Mesenteric fat pad (tissue), 1 donor: Measurements from ENCODE around the gene HOXD11. TPM values are rescaled to one million over a fixed set of nuclear protein-coding genes. Genes with fewer than 3 reads are reported as not detected.

ENCODE experiments used
- DNase-seq: peaks from one replicate; pipeline ENCODE4 v3.0.0-alpha.2; 2020; ENCODE audit warnings: low spot score
- long read RNA-seq: library from polyadenylated mRNA; unstranded; transcript quantifications from one replicate; pipeline ENCODE4 v2.0.0, GENCODE V29; 2020
- total RNA-seq: library from RNA; stranded (reverse); fragmentation: NEBNext Ultra II Directional; extraction: Animal tissue kit (Norgen Biotek cat#: 25700); gene quantifications from one replicate; pipeline ENCODE4 v1.2.1, GENCODE V29; 2021
- donor health status: DM: yes; HTN: yes; CAD: no.

Gene HOXD11
- 1.2 TPM for total RNA-seq
- long read RNA-seq, result 0 reads

DNA sequence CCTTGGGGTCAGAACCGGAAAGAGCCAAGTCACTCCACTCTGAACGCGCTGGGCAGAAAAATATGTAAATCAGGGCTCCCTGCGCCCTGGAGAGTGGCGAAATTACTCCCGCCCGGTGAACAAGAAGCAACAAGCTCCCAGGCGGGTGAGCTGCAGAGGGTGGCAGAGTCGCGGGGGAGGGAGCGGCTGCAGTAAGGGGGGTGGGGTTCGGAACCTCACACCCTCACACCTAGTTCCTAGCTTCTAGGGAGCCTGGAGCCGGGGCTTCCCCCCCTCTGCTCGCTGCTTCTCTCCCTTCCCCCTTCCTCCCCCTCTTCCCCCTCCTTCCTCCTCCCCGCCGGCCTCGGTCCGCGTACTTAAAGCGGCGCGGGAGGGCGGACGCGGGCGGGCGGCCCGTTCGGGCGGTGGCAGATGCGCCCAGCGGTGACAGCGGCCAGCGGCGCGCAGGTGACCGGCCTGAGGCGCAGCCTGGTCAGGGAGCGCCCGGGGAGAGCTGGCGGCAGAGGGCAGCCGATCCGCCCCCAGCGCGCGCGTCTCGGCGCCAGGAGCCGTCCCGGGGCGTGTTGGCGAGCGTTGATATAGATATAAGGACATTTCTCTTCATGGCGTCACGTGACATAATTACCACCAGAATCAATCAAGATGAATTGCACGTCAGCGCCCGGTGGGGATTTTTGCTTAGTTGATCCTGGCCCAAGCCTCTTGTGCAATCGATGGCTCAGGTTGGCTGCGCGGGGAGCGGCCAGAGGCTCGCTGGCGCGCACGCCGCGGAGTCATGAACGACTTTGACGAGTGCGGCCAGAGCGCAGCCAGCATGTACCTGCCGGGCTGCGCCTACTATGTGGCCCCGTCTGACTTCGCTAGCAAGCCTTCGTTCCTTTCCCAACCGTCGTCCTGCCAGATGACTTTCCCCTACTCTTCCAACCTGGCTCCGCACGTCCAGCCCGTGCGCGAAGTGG is at the start of gene HOXD11:
HOXD11 (plus strand) TSS at position 700 of the 959 bp plus-strand sequence; CDS start at position 776, 76 bp downstream.
- peak; percentile 89 for DNase-seq

DNA sequence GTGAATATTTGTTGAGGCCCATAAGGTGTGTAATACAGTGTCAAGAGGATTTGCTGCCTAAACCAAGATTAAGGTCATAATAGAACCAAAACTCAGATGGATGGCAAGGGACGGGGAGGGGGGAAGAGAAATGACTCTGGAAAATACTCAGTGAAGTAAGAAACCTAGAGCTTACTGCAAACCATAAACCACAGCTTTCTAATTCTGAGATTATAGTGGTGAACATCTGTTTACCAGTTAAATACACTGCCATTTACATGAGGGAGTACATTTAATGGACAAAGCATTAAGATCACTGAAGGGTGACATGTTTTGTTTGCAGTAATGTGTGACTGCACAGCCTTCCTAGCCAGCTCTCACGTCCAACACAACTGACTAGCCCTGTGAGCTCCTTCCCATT is 43.1 kb upstream of the HOXD11 start:
- no peak for DNase-seq

DNA sequence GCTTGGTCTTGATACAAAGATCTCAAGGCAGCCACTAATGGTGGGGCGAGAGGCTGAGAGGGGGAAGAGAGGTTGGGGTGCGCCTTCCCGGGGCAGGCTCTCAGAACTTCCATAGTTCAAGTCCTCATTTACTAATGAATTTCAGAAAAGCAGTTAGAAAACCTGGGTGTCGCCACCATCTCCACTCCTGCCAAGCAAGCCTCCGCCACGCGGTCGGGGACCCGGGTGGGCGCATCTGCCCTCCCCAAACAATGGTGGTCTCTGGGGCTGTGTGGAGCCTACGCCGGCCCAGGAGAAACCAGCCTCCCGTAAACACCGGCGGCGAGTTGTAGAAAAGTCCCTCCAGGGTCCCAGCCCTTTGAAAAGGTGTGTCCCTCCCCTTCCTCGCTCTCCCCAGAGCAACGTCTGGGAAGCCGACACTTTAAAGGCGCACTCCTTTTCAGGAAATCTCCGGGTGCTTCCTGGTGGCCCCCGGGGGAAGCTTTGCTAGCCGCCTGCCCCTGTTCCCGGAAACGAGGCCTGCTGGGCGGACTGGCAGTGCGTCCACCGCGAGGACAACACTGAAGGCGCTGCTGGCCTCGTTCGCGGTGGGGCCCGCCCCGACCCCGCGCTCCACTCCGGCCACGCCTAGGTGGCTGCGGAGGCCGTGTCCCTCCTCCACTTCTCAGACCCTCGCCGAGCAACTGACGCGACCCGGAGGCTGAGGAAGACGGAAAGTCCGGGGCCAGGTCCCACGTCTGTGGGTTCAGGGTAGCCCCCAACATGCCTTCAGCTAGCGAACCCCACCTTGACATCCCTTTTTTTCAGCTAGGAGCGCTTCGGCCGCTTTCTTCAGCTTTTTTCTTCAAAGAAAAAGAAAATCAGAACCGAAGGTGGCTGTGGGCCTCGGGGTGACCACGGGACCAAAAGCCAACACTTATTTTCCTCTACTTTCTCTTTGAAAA is 40.2 kb upstream of the HOXD11 start:
- no peak for DNase-seq

DNA sequence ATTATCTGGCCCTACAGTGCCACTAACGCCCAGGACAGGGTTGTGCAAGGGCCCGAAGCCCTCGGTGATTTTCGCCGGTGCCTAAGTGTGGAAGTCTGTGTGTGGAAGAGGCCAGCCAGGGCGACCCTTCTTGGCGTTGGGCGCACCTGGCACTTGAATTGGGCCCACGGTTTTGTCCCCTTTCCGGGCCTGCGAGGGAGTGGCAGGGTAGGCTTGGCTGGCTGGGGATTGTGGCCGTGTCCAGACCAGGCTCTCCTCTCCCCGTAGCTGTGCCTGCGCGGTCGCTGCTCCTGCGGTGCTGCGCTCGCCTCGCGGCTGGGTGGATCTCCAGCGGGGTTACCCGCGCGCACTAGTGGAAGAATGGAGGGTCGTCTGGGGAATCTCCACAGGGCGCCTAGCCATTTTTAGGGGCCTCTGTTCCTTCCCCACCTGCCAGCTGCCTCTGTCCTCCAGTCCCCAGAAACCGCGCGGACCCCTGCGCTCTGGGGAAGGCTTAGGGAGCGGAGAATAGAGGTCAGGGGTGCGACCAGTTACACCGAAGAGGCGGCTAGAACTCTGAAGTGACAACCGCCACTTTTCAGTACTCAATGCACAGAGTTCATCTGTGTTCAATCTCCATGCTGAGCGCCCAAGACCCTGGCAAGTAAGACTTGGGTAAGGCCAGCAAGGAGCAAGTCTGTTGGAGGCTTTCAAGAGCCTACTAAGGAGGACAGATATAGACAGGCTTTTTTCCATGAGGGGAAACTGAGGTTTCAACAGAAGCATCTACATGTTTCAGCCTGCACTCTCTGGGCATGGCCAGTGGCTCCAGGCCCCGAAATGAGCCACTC is 39.3 kb upstream of the HOXD11 start:
- DNase-seq, result no peak

DNA sequence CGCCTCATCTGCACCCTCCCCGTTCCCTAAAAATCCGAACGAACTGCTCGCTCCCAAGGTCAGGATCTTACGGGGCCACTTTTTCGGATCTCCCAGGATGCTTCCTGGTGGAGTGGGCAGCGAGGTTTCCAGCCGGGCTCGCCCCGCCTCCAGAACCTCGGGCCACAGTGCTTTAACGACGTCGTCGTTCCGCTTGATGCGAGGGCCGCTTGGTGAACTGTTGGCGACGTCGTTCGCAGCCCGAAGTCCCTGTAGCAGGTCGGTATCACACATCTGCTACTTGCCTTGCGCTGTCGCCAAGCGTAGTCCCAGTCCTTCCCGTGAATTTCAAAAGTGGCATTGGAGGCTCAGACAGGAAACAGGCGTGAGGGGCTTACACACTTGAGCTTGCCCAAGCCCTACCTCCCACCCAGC is 38.7 kb upstream of the HOXD11 start:
- DNase-seq, result no peak

DNA sequence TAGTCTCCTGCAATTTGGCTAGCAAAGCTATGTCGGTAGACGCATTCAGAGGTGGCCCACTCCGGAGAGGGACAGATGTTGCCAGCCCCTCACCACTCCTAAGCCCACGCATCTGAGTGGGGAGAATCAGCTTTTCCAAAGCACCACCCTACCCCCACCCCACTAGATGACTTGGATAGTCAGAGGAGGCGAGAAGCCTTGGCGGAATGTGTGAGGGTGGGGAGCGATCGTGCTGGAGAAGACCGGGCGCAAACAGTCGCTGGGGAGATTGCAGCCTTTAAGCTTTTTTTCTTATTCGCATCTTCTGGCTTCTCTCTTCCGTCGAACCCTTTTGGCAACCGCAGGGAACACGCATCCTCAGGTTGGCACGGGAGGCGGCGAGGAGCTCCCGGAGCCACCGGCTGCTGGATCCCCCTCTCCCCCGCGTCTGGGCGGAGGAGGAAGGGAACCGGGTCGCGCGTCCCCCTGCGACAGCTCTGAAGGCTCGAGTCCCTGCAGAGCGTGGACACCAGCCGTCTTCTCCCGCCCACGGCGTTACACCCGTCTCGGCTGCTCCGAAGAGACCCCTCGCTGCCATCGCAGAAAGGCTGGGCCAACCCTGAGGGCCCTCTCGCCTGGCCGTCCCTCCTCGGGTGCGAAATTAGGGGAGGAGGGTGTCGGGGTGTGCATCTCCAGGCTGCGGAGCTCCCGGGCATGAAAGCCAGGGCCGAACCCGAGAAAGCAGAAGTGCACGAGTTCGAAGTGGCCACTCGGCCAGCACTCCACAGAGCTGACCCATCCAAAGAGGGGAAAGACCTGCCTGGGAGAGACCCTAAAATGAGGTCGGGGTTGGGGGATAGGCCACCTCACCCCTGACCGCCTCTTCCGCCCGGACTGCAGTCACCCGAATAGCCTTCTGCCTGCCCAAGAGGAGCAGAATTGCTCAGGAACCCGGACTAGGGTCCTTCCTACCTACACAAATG is 35.5 kb upstream of the HOXD11 start:
- no peak for DNase-seq

DNA sequence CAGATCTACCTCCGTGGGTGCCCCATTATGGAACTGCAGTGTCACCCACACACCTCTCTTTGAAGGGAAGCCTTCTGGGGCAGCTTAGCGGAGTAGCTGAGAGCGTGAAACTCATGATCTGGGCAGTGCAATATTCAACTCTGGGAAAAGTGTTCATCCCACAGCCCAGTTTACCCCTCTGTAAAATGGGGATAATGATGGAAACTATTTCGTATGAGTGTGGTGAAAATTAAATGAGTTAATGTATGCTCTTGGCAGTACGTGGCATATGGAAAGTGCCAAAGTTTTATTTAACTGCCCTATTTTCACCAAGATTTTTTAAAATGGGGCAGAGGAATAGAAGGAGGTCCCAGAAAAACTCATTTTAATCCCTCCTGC is 34.8 kb upstream of the HOXD11 start:
- DNase-seq, result no peak

DNA sequence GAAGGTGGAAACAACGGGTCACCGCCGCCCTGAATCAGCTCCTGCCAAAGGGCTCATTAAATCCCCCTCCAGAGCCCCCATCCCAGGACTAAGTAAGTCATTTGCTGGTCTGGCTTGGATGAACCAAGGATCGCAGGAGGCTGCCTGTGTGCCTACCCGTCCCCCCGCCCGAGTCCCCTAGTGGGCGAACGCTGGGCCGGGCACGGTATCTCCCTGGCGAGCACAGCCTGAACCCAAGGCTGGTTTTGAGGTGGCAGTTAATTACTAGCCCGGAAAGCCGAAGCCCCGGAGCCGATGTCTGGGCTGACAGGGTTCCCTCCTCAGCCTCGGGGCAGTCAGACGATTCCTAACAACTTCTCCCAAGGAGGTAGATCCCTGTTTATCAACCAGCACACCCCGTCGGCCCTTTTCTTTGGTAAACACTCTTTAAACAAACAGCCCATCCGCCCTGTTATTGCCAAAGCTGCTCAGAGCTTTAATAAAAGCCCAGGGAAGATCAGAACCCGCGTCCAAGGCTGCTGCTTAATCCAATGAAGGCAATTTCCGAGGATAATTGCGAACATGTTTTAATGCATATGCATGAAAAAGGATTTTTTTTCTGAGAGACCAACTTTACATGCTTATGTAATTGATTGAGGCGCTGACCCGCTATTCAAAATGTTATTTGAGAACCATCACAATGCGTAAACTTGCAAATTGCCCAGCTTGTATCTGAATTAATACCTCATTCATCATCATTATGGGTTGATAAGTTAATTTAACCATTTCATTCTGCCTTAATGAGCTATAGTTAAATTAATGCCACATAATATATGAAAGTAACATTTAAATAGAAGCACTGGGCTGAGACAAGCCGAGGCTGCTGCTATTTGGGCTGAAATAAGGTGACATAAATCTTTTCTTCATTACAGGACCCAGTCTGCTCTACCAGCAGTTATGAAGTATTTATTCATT is 33.9 kb upstream of the HOXD11 start:
- no peak for DNase-seq

DNA sequence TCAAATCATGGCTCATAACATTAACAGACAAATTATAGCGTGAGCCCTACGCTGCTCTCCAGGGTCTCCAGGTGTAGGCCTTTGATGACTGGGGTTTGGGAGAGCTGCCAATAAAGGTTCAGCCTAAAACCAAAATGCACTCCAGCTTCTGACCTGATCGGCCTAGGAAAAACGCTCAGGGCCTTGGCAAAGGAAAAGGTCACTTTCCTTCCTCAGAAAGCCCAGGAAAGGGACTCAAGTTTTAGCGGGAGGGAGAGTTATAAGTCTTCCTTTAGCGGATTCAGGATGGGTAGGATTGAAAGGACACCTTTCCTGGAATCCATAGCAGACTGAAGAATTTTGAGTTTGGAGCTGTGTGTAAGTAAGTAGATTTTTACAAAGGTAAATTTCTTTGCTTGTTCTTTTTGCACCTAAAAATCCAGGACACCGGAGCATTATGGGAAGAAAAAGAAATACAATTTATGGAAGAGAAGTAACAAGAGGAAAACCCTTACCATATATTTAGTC is 32.1 kb upstream of the HOXD11 start:
- DNase-seq, result no peak

DNA sequence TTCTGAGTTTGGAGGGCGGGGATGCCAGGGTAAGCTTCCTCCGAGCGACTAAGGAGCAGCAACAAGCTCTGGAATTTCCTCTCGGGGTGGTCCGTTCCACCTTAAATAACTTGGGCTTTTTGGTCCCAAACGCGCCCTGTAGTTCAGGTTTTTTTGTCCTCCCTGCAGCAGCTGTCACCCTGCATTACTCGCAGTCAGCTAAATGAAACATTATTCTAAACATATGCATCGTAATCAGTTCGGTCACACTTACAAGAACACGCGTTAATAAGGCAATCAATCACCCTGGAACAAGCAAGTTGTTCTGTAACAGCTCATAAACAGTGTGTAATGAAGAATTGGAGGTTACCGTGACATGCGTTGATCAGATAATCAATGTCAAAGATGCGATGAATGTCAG is 31.6 kb upstream of the HOXD11 start:
- DNase-seq, result no peak

DNA sequence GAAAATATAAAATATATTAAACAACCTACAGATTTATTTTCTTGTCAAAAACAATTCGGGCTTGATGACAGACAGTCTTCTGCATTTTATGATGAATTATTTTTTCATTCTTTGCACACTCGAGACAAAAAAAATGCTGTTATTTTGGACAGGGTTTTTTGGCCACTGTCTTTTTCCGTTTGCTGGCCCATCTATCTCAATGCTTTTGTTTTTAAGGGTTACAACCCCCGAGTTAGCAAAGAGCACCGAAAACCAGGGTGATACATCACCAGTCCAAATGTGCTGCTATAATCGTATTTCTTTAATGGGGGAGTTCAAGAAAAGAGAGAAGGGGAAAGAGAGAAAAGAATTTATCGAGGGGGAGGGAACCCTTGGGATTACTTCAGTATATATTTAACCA is 31.0 kb upstream of the HOXD11 start:
- no peak for DNase-seq

DNA sequence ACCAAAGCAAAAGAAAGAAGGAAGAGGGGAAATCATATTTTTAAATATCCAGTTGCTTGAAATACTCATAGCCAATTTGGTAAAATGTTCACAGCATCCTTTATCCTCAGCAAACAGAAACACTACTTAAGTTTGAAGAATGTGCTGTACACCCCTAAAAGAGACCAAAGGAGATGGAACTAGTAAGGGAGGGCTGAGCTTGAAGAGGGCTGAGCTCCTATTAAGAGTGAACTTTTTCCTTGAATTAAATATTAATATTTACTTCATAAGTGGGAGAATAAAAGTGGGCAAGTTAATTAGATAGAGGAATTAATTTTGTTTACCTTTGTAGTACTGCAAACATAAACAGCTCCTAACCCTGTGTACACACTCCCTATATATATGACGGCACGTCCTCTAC is 30.3 kb upstream of the HOXD11 start:
- no peak for DNase-seq

DNA sequence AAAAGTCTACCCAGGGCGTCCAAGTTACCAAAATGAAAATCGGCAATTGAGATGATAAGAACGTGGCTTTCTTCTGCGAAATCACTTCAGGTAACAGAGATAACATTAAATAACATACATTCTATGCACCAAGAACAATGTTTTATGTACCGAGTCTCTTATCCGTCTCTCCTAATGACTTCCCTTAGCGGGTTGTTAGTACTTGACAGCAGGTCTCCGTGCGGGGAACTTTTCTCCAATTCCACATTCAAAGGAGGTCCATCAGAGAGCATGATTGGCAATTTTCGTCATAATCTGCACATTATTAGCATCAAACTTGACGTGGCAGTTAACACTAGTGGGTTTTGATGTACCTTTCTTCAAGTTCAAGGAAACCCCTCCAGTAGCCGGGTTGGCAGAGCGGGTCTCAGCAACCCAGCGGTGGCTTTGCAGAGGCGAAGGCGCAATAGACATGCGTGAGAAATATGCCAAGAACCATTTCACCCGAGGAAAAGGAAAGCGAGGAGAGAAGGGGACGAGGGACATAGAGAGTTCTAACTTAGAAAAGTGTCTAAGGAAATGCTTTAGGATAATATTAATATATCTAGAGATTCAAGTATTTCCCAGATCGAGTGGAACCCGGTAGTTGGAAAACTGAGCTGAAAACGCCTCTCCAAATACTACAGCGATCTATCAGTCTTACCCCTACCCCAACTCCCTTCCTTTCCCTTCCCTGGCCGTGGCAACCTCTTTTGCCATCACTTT is 28.4 kb upstream of the HOXD11 start:
- DNase-seq, result no peak

DNA sequence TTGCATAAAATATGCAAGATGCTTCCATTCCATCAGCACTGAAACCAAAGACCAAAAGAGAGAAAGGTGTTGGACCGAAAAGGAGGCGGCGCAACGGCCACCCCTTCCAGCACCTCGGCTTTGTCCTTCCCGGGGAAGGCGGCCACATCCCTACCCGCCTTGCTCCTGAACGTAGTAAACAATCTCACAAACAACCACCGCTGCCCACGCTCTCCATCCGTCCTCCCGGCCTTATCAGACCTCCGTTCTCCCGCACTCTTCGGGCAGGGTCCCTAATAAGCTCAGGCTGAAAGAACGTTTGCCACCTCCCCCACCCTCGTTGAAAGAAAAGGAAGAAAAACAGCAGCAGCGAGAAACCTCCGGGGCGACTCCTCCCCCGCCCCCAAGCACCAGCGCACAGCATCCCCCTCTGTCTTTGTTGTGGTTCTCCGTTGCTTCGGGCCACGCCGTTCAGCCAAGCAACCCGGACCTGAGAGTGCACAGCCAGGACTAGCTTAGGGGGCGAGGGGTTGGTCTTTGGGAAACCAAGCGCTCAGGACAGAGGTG is 27.7 kb upstream of the HOXD11 start:
- no peak for DNase-seq

DNA sequence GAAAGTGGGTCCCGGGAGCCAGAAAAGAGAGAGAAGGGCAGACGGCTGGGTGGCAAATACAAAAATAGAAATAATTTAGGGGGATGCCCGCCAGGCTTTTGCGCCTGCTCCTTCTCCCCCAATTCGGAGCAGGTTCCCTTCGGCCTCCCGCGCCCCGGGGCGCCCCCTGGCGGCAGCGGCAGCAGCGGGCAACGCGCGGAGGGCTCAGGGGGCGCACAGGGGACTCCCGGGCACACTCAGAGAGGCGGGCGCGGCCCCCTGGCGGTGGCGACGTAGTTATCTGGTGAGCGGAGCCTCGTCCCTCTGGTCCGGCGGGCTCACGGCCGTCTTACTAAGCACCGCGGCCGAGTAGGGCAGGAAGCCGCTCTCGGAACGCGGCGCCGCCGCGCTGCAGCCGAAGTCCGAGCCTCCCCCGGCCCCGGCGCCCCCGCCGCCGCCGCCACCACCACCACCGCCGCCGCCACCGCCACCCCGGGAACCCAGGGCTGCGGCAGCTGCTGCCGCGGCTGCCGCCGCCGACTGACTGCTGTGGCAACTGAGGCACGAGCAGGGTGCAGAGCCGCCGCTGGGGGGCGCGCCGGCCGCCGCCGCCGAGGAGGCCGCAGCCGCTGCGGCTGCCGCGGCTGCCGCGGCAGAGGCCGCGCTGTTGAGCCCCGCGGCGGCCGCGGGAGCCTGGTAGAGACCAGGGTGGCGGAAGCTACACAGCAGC is 27.1 kb upstream of the HOXD11 start:
- DNase-seq, result no peak

DNA sequence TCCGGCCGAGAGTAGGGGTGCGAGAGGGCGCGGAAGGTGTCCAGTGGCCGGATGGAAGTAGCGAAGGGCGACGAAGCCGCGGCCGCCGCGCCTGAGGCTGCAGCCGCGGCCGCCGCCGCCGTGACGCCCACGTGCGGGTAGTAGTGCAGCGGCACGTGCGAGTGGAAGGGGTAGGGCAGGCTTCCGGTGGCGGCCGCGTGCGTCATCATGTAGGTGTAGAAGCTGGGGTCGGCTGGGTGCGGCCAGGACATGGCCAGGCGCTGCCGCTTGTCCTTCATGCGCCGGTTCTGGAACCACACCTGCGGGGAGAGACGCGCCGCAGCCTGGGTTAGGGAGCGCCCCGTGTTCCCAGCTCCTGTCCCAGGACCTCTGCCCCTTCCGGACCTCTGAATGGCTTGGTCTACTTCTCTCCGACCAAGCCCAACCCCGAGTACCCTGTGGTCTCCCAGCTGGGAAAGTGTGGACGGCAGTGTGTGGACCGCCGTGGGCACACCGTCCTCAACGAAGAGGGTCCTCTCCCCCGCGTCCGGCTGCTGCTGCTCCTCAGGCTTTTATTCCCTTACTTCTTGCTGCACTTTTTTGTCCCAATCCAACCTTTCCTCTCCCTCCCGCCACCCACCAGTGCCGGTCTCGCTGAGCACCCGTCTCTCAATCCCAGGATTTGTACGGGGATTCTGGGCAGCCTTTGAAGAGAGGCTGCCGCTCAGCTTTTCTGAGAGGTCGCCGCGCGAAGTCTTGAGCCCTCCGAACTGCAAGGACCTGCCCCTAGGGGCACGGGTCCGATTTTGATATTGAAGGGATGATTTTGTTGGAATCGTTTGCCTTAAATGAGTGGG is 26.3 kb upstream of the HOXD11 start:
- no peak for DNase-seq
